GM19193 (cell line): ENCODE data around the gene SCUBE2.

Experiments
- POLR2A ChIP-seq: IDR thresholded peaks from 4 replicates; pipeline ENCODE4 v1.6.1; 2011; ENCODE audit not compliant: insufficient read depth, insufficient read length; ENCODE audit errors: extremely low read depth

The SCUBE2 gene

GRCh38 chr11:8987446-8987845 is 104.0 kb downstream of the SCUBE2 start:
- no peak for TF ChIP-seq POLR2A

- no peak for TF ChIP-seq POLR2A
Measured at GRCh38 chr11:8985462-8985861, 105.9 kb downstream of the SCUBE2 start.

- TF ChIP-seq POLR2A, result no peak
Measured at GRCh38 chr11:8983552-8983951, 107.8 kb downstream of the SCUBE2 start.

GRCh38 chr11:8980485-8980884 is 110.9 kb downstream of the SCUBE2 start:
- TF ChIP-seq POLR2A, result no peak

GRCh38 chr11:8973121-8973520 is 118.3 kb downstream of the SCUBE2 start:
- no peak for TF ChIP-seq POLR2A

- no peak for TF ChIP-seq POLR2A
Measured at GRCh38 chr11:8971924-8972316, 119.5 kb downstream of the SCUBE2 start.

GRCh38 chr11:8971196-8971923 is 120.0 kb downstream of the SCUBE2 start:
- no peak for TF ChIP-seq POLR2A
